ENCODE results near the gene CYP19A1. TPM values are rescaled to one million over a fixed set of nuclear protein-coding genes. Genes with fewer than 3 reads are reported as not detected.

The CYP19A1 gene
- total RNA-seq, 1 donor from 2014 or later = 0.07 TPM

DNA sequence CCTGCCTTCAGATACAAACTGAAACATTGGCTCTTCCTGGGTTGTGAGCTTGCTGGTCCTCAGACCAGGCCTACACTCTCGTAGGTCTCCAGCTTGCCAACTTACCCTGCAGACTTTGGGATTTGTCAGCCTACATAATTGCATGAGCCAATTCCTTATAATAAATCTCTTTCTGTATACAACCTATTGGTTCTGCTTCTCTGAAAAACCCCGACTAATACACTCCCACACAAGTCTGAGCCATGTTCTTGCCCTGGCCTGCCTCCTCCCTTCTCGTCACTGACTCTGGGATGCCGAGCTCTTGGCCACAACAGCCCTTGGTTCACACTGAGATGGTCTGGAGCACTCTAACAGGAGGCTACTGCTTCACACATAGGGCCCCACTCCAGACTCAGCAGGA lies 9.5 kb downstream of the CYP19A1 start:
- ChIA-PET CTCF (no interaction called here), POLR2A (no interaction called here)
- Mint-ChIP-seq H3K9me3 (no peaks in the 10 kb centered on the region), H3K27me3 (peaks cover 7% of the 10 kb centered on the region), H3K27ac (no peak overlapping the region), H3K4me1 (peaks cover 2% of the 10 kb centered on the region), H3K4me3 (no peak overlapping the region), H3K36me3 (ENCODE audit: low read depth) (no peaks in the 10 kb centered on the region)
- ATAC-seq (ENCODE audit: low read depth) (no peak), DNase-seq (no peak)
- intact Hi-C loops (cut with micrococcal nuclease) = no loop called here
- TF ChIP-seq, protein P1, sequence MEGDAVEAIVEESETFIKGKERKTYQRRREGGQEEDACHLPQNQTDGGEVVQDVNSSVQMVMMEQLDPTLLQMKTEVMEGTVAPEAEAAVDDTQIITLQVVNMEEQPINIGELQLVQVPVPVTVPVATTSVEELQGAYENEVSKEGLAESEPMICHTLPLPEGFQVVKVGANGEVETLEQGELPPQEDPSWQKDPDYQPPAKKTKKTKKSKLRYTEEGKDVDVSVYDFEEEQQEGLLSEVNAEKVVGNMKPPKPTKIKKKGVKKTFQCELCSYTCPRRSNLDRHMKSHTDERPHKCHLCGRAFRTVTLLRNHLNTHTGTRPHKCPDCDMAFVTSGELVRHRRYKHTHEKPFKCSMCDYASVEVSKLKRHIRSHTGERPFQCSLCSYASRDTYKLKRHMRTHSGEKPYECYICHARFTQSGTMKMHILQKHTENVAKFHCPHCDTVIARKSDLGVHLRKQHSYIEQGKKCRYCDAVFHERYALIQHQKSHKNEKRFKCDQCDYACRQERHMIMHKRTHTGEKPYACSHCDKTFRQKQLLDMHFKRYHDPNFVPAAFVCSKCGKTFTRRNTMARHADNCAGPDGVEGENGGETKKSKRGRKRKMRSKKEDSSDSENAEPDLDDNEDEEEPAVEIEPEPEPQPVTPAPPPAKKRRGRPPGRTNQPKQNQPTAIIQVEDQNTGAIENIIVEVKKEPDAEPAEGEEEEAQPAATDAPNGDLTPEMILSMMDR (IDR thresholded peaks at IDR 0.05) = no peak

DNA sequence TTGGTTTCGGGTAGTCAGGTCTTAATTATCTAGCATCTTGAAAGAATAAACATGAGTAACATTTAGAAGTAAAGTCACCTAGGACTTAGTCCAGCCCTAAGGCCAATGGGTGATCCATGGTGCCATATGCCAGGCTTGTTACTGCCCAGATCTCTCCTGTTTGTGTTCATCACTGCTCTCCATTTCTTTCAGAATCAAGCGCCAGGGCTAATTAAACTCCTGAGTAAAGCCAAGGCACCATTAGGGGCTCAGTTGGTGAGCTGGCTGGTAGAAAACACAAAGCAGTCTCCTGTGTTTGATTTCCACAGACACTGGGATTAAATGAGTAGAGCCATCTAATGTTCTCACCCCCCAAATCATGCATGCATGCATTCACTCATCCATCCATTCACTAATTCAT lies 11.3 kb downstream of the CYP19A1 start:
- ATAC-seq (ENCODE audit: low read depth) (no peak), DNase-seq (no peak)
- Mint-ChIP-seq H3K4me1 (no peaks in the 10 kb centered on the region), H3K36me3 (ENCODE audit: low read depth) (no peaks in the 10 kb centered on the region), H3K9me3 (no peaks in the 10 kb centered on the region), H3K27ac (no peak overlapping the region), H3K4me3 (no peak overlapping the region), H3K27me3 (peaks cover 7% of the 10 kb centered on the region)
- TF ChIP-seq, protein P1 (IDR thresholded peaks at IDR 0.05) = no peak
- ChIA-PET POLR2A (no interaction called here), CTCF (no interaction called here)
- intact Hi-C loops (cut with micrococcal nuclease) = no loop called here

DNA sequence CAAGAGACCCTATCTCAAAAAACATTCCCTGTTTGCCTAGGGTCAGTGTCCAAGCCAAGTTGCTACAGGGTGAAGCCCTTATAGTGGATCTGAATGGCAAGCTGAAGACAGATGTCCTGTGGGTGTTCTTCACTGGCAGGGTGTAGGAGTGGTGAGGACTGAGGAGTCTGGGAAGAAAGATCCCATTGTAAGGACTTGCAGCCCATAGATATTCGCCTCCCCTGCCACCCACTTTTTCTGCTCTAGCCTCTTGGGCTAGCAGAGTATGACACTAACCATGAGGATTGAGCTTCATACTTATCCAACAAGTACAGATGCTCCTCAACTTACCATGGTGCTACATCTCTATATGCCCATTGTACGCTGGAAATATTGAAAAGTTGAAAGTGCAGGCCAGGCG lies 13.2 kb downstream of the CYP19A1 start:
- ATAC-seq (ENCODE audit: low read depth) = no peak
- no peak overlapping the region for H3K4me3 Mint-ChIP-seq
- CTCF ChIA-PET = no interaction called here
- no peaks in the 10 kb centered on the region for H3K9me3 Mint-ChIP-seq
- TF ChIP-seq, protein P1 (IDR thresholded peaks at IDR 0.05) = no peak
- no peaks in the 10 kb centered on the region for H3K4me1 Mint-ChIP-seq
- no peak for DNase-seq
- no peak overlapping the region for H3K27ac Mint-ChIP-seq
- H3K36me3 Mint-ChIP-seq (ENCODE audit: low read depth) = no peaks in the 10 kb centered on the region
- intact Hi-C loops (cut with micrococcal nuclease) = no loop called here
- peaks cover 9% of the 10 kb centered on the region for H3K27me3 Mint-ChIP-seq
- POLR2A ChIA-PET = no interaction called here

DNA sequence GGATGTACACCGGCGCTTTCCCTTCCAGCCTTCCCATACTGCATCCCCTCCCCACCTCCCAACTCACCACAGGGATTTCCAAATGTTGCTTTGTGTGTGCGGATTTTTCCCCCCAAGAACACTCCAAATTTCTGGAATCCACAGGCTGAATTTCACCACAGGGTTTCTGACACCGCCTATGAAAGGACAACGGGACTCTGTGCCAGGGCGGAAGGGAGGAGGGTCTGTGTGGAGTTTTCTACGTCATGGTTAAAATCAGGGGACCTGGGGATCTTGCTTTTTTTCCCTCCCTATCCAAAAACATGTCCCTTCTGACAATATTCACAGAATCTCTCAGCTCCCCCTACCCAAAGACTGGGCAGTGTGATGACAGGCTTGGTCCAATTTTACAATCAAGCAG lies 14.6 kb downstream of the CYP19A1 start:
- no peaks in the 10 kb centered on the region for H3K36me3 Mint-ChIP-seq (ENCODE audit: low read depth)
- TF ChIP-seq, protein P1 (IDR thresholded peaks at IDR 0.05) = no peak
- peaks cover 12% of the 10 kb centered on the region for H3K27me3 Mint-ChIP-seq
- intact Hi-C loops (cut with micrococcal nuclease) = no loop called here
- no peaks in the 10 kb centered on the region for H3K4me1 Mint-ChIP-seq
- ATAC-seq (ENCODE audit: low read depth) (no peak), DNase-seq (no peak)
- H3K9me3 Mint-ChIP-seq = no peaks in the 10 kb centered on the region
- POLR2A ChIA-PET = no interaction called here
- no peak overlapping the region for H3K27ac Mint-ChIP-seq
- CTCF ChIA-PET = no interaction called here
- no peak overlapping the region for H3K4me3 Mint-ChIP-seq

DNA sequence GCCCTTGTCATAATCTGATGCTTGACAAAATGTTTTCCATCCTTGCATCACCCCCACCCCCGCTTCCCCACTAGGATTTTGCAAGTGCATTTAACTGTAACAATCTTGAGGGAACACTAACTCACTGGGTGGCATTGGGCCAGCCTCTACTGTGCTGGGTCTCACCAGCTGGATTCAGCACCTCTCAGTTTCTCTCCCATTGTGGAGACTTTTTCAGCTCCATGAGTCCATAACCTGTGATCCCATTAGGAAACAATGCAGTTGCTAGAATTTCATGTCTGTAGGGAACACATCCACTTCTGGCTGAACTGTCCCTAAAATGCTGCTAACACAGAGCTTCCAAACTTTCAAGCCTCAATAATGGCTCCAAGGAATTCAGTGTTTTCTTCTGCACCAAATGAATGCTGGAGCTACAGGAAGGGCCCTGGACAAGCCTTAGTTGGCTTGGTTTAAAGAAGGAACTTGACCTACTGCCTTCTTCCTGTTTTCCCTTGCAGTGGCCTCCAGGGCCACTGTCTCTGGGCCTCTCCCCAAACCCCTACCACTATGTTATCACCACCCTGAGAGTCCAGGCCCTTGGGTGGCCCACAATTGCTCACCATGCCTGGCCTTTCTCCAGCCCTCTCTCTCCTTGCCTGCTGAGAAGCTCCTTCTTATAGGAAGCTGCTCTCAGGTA lies 15.6 kb downstream of the CYP19A1 start:
- ATAC-seq (ENCODE audit: low read depth) = no peak
- DNase-seq = no peak
- intact Hi-C loops (cut with micrococcal nuclease) = no loop called here
- Mint-ChIP-seq H3K4me3 (no peak overlapping the region), H3K27ac (no peak overlapping the region), H3K4me1 (no peaks in the 10 kb centered on the region), H3K36me3 (ENCODE audit: low read depth) (no peaks in the 10 kb centered on the region), H3K27me3 (peaks cover 12% of the 10 kb centered on the region), H3K9me3 (no peaks in the 10 kb centered on the region)
- TF ChIP-seq, protein P1 (IDR thresholded peaks at IDR 0.05) = no peak
- ChIA-PET CTCF (no interaction called here), POLR2A (no interaction called here)

All from activated B cell treated with CpG ODN at 0.5 μM for 24 hours (primary cell).